ENCODE measurements around the gene MAN2A2.

Gene MAN2A2

GRCh38 chr15:90902840-90903732 lies at the start of gene MAN2A2:
TSS of gene MAN2A2 (plus strand) at chr15:90903302. CDS start at chr15:90904208, 906 bp downstream.
- DNase-seq: peak; percentile 54 to 93 (median 86)

- no peak for DNase-seq
These were observed 48.0 kb upstream of the MAN2A2 start for GRCh38 chr15:90855139-90855538.

GRCh38 chr15:90857337-90857736 lies 45.8 kb upstream of the MAN2A2 start:
- DNase-seq: no peak

GRCh38 chr15:90857883-90858443 lies 45.1 kb upstream of the MAN2A2 start:
- no peak for DNase-seq

- DNase-seq: no peak
These were observed 43.6 kb upstream of the MAN2A2 start for GRCh38 chr15:90859234-90860131.

GRCh38 chr15:90860450-90860849 lies 42.7 kb upstream of the MAN2A2 start:
- DNase-seq: peak in 2 of 3 experiments; percentile 18 to 55

- peak; percentile 69 to 97 (median 81) for DNase-seq
These were observed 42.0 kb upstream of the MAN2A2 start for GRCh38 chr15:90860942-90861675.

GRCh38 chr15:90862487-90862886 lies 40.6 kb upstream of the MAN2A2 start:
- DNase-seq: no peak

- DNase-seq: peak in 1 of 3 experiments; percentile 33
These were observed 39.9 kb upstream of the MAN2A2 start for GRCh38 chr15:90862964-90863778.

GRCh38 chr15:90863987-90864386 lies 39.1 kb upstream of the MAN2A2 start:
- DNase-seq: no peak

- DNase-seq: peak in 1 of 3 experiments; percentile 31
These were observed 38.6 kb upstream of the MAN2A2 start for GRCh38 chr15:90864507-90864906.

- DNase-seq: no peak
These were observed 37.4 kb upstream of the MAN2A2 start for GRCh38 chr15:90865702-90866101.

GRCh38 chr15:90866161-90866715 lies 36.9 kb upstream of the MAN2A2 start:
- peak; percentile 43 to 88 (median 68) for DNase-seq

GRCh38 chr15:90866800-90867199 lies 36.3 kb upstream of the MAN2A2 start:
- no peak for DNase-seq

GRCh38 chr15:90868261-90868689 lies 34.8 kb upstream of the MAN2A2 start, which contains the start of gene FURIN:
TSS of gene FURIN (plus strand) at chr15:90868588. CDS start at chr15:90875741, 7,153 bp downstream.
- DNase-seq: peak; percentile 38 to 59 (median 56)

- no peak for DNase-seq
These were observed 34.0 kb upstream of the MAN2A2 start for GRCh38 chr15:90869140-90869541.

GRCh38 chr15:90869601-90870353 lies 33.3 kb upstream of the MAN2A2 start:
- peak; percentile 28 to 63 (median 29) for DNase-seq

- peak in 1 of 3 experiments; percentile 50 for DNase-seq
These were observed 32.6 kb upstream of the MAN2A2 start for GRCh38 chr15:90870354-90871138.

- DNase-seq: peak in 2 of 3 experiments; percentile 67 to 85
These were observed 31.9 kb upstream of the MAN2A2 start for GRCh38 chr15:90871139-90871715.
